Measurements from ENCODE around the gene PAK6.

PAK6 gene

GRCh38 chr15:40303576-40303975 lies 64.7 kb downstream of the PAK6 start:
- Histone ChIP-seq H2AFZ (ENCODE audit: low read depth, low read length) (no peak overlapping the region), H3K9me3 (ENCODE audit: insufficient read depth, low read length) (no peaks in the 10 kb centered on the region; the same call in 1 of the 2 replicates), H3K79me2 (ENCODE audit: low read length) (no peaks in the 10 kb centered on the region), H3K27me3 (ENCODE audit: low read depth, low read length) (no peaks in the 10 kb centered on the region), H3K4me1 (ENCODE audit: low read length) (peaks cover 25% of the 10 kb centered on the region), H3K4me3 (ENCODE audit: low read length) (no peak overlapping the region), H3K4me2 (ENCODE audit: low read length) (no peak overlapping the region), H3K36me3 (replicated peaks; ENCODE audit: low read depth, low read length) (peaks cover 12% of the 10 kb centered on the region), H3K27ac (ENCODE audit: low read length) (no peak overlapping the region), H4K20me1 (ENCODE audit: insufficient read depth, low read length) (no peaks in the 10 kb centered on the region), H3K9ac (ENCODE audit: low read length) (no peak overlapping the region)
- TF ChIP-seq CTCF (IDR thresholded peaks at IDR 0.05; ENCODE audit: low read depth, low read length) (no peak), EZH2phosphoT487 (IDR thresholded peaks at IDR 0.05; ENCODE audit: low read depth) (no peak)

- Histone ChIP-seq H3K4me2 (ENCODE audit: low read length) (no peak overlapping the region), H3K36me3 (replicated peaks; ENCODE audit: low read depth, low read length) (peaks cover 8% of the 10 kb centered on the region), H3K27ac (ENCODE audit: low read length) (no peak overlapping the region), H3K27me3 (ENCODE audit: low read depth, low read length) (0 out of 2 replicates have a peak, but pooled peaks cover under 1% of the 10 kb centered on the region), H3K9me3 (ENCODE audit: insufficient read depth, low read length) (no peaks in the 10 kb centered on the region; the same call in 1 of the 2 replicates), H3K4me3 (ENCODE audit: low read length) (no peak overlapping the region), H4K20me1 (ENCODE audit: insufficient read depth, low read length) (no peaks in the 10 kb centered on the region), H3K4me1 (ENCODE audit: low read length) (peaks cover 39% of the 10 kb centered on the region), H2AFZ (ENCODE audit: low read depth, low read length) (no peak overlapping the region), H3K79me2 (ENCODE audit: low read length) (no peaks in the 10 kb centered on the region), H3K9ac (ENCODE audit: low read length) (no peak overlapping the region)
- TF ChIP-seq EZH2phosphoT487 (IDR thresholded peaks at IDR 0.05; ENCODE audit: low read depth) (no peak), CTCF (IDR thresholded peaks at IDR 0.05; ENCODE audit: low read depth, low read length) (no peak)
These were observed 66.4 kb downstream of the PAK6 start for GRCh38 chr15:40305281-40305680.

- Histone ChIP-seq H3K79me2 (ENCODE audit: low read length) (no peaks in the 10 kb centered on the region), H3K4me3 (ENCODE audit: low read length) (peak overlapping the region; percentile 88), H3K4me2 (ENCODE audit: low read length) (peak overlapping the region; percentile 99), H2AFZ (ENCODE audit: low read depth, low read length) (no peak overlapping the region), H3K9ac (ENCODE audit: low read length) (0 out of 2 replicates have a peak overlapping the region, but pooled peaks have one; percentile 48), H4K20me1 (ENCODE audit: insufficient read depth, low read length) (no peaks in the 10 kb centered on the region), H3K27me3 (ENCODE audit: low read depth, low read length) (peaks cover 3% of the 10 kb centered on the region; the same call in 1 of the 2 replicates), H3K9me3 (ENCODE audit: insufficient read depth, low read length) (no peaks in the 10 kb centered on the region), H3K27ac (ENCODE audit: low read length) (no peak overlapping the region), H3K36me3 (replicated peaks; ENCODE audit: low read depth, low read length) (no peaks in the 10 kb centered on the region), H3K4me1 (ENCODE audit: low read length) (peaks cover 39% of the 10 kb centered on the region)
- TF ChIP-seq EZH2phosphoT487 (IDR thresholded peaks at IDR 0.05; ENCODE audit: low read depth) (no peak), CTCF (IDR thresholded peaks at IDR 0.05; ENCODE audit: low read depth, low read length) (no peak)
These were observed 67.5 kb downstream of the PAK6 start for GRCh38 chr15:40306371-40306770.

GRCh38 chr15:40306908-40307307 lies 68.0 kb downstream of the PAK6 start:
- peaks cover 39% of the 10 kb centered on the region for H3K4me1 ChIP-seq (ENCODE audit: low read length)
- no peaks in the 10 kb centered on the region for H3K79me2 ChIP-seq (ENCODE audit: low read length)
- no peaks in the 10 kb centered on the region for H4K20me1 ChIP-seq (ENCODE audit: insufficient read depth, low read length)
- peak overlapping the region; percentile 88 for H3K4me3 ChIP-seq (ENCODE audit: low read length)
- no peak overlapping the region for H3K27ac ChIP-seq (ENCODE audit: low read length)
- peaks cover 7% of the 10 kb centered on the region for H3K27me3 ChIP-seq (ENCODE audit: low read depth, low read length)
- H3K9ac ChIP-seq (ENCODE audit: low read length): peak overlapping the region; percentile 48; the same call in 1 of the 2 replicates
- peak overlapping the region; percentile 99 for H3K4me2 ChIP-seq (ENCODE audit: low read length)
- TF ChIP-seq CTCF (IDR thresholded peaks at IDR 0.05; ENCODE audit: low read depth, low read length): no peak
- TF ChIP-seq EZH2phosphoT487 (IDR thresholded peaks at IDR 0.05; ENCODE audit: low read depth): no peak
- H3K36me3 ChIP-seq (replicated peaks; ENCODE audit: low read depth, low read length): no peaks in the 10 kb centered on the region
- H2AFZ ChIP-seq (ENCODE audit: low read depth, low read length): no peak overlapping the region
- no peaks in the 10 kb centered on the region for H3K9me3 ChIP-seq (ENCODE audit: insufficient read depth, low read length)
